Colonic mucosa (tissue), 4 donors: ENCODE measurements around the gene ACTL8. TPM values are rescaled to one million over a fixed set of nuclear protein-coding genes. Genes with fewer than 3 reads are reported as not detected.

ENCODE experiments used
- DNase-seq: peaks from one replicate; pipeline ENCODE4 v3.0.0-alpha.2; 2020
- H3K27ac ChIP-seq: fragments of 200-600 bp; one replicate; pipeline ENCODE4 v1.8.0; 2021
- H3K27me3 ChIP-seq: fragments of 200-600 bp; one replicate; pipeline ENCODE4 v1.8.0; 2021
- H3K36me3 ChIP-seq: fragments of 200-600 bp; one replicate; pipeline ENCODE4 v1.8.0; 2021
- H3K4me1 ChIP-seq: fragments of 200-600 bp; one replicate; pipeline ENCODE4 v1.8.0; 2021; ENCODE audit warnings: mild to moderate bottlenecking
- H3K4me3 ChIP-seq: fragments of 200-600 bp; one replicate; pipeline ENCODE4 v1.8.0; 2021
- H3K9ac ChIP-seq, 2 donors: one replicate each; pipeline ENCODE4 v1.7.0; 2013; ENCODE audit warnings: control low read depth in 2 of 2, low read depth in 2 of 2, low read length in 2 of 2
- H3K9me3 ChIP-seq: fragments of 200-600 bp; one replicate; pipeline ENCODE4 v1.8.0; 2021
- CTCF ChIP-seq: fragments of 200-600 bp; IDR thresholded peaks from one replicate; pipeline ENCODE4 v1.8.0; 2022; ENCODE audit warnings: antibody characterized with exemption, mild to moderate bottlenecking
- intact Hi-C: fragments of 100-400 bp; cut with DNase I; formaldehyde crosslinking; loops from one replicate; pipeline ENCODE4 v1.14.1; 2022
- total RNA-seq, 2 donors: library from RNA; stranded (reverse); fragmentation: NEBNext Ultra II Directional in 1 of 2; extraction: Animal tissue kit (Norgen Biotek cat#: 25700) in 1 of 2; gene quantifications; one replicate each; pipeline ENCODE4 v1.2.1, GENCODE V29; 2021
- donor health status: healthy.
- donor health status: DM: no; HTN: no; CAD: no.
- donor health status: DM: no; HTN: no; CAD: no.

ACTL8 gene
- total RNA-seq, 2 donors from 2014 or later = 0.13 to 2.8 TPM

DNA sequence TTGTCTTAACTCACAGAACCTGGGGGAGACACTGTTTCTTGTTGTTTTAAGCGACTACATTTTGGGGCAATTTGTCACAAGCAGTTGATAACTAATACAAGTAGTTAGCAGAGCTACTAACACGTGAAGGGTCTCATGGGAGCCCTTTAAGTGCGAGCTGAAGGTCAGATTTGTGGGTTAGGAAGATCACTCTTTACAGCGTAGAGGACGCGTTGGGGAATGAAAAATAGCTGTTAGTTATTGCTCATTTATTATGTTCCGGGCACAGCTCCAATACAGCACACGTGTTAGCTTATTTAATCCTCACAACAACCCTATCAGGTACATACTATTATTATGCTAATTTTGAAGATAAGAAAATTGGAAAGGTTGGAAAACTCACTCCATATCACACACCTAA is 95.9 kb downstream of the ACTL8 start:
- intact Hi-C loops = no loop called here
- no peaks in the 10 kb centered on the region for H3K27me3 ChIP-seq
- no peak overlapping the region for H3K9ac ChIP-seq
- H3K4me3 ChIP-seq = no peak overlapping the region
- H3K4me1 ChIP-seq = no peaks in the 10 kb centered on the region
- no peaks in the 10 kb centered on the region for H3K9me3 ChIP-seq
- no peak overlapping the region for H3K27ac ChIP-seq
- DNase-seq = no peak
- H3K36me3 ChIP-seq = no peaks in the 10 kb centered on the region
- TF ChIP-seq CTCF = no peak

DNA sequence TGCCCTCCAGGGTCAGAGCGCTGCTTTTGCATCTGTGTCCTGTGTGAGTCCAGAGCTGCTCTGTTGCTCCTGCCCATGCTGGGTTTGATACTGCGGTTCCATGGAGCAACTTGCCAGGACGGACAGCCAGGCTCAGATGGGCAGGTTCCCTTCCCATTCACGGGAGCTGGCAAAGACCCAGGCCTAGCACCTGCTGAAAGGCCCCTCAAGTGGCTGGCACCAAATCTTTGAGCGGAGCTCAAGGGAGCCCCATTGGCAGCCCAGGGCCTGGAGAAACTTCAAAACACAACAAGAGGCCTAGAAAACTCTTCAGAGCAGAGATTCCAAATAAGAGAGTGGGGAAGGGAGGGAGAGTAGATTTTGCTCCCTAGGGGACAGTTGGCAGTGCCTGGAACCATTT is 97.2 kb downstream of the ACTL8 start:
- H3K27ac ChIP-seq = no peak overlapping the region
- no peak for DNase-seq
- intact Hi-C loops = no loop called here
- H3K27me3 ChIP-seq = no peaks in the 10 kb centered on the region
- H3K4me3 ChIP-seq = no peak overlapping the region
- no peaks in the 10 kb centered on the region for H3K9me3 ChIP-seq
- no peaks in the 10 kb centered on the region for H3K4me1 ChIP-seq
- no peak overlapping the region for H3K9ac ChIP-seq
- no peaks in the 10 kb centered on the region for H3K36me3 ChIP-seq
- TF ChIP-seq CTCF = no peak

DNA sequence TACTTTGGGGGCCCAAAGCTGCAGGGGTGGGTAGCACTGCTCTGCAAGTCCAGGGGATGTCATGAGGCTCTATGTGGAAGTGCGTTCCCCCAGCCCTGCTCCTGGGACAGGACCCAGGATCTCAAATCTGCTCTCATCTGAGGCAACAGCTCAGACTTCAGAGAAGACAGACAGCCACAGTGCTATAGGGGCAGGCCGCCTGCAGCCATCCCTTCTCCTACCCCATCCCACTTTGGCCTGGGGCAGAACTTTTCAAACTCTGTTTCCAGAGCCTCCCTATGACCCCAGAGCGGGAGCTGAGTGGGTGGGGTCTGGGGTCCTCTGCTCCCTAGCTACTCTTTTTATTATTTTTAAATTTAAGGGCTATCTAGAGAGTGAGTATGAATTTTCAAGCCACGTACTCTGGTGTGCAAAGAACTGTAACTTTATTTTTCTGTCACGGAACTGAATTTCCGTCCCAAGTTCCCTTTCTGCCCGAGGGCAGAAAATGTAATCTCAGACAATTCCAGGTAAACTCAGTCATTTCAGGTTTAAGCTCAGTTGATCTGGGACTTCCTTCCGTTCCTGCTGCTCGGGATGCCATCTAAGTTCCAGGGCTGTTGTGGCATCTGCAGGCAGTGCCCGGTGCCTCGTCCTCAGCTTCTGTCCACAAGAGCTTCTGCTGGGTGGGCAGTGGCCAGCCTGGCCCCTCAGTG is 98.3 kb downstream of the ACTL8 start:
- no peaks in the 10 kb centered on the region for H3K9me3 ChIP-seq
- intact Hi-C loops = no loop called here
- H3K4me1 ChIP-seq = no peaks in the 10 kb centered on the region
- H3K27me3 ChIP-seq = no peaks in the 10 kb centered on the region
- no peaks in the 10 kb centered on the region for H3K36me3 ChIP-seq
- no peak for DNase-seq
- no peak overlapping the region for H3K4me3 ChIP-seq
- H3K9ac ChIP-seq = no peak overlapping the region
- TF ChIP-seq CTCF = no peak
- H3K27ac ChIP-seq = no peak overlapping the region

- Histone ChIP-seq H3K27ac (no peak overlapping the region), H3K4me1 (no peaks in the 10 kb centered on the region), H3K36me3 (no peaks in the 10 kb centered on the region), H3K27me3 (no peaks in the 10 kb centered on the region), H3K9ac (no peak overlapping the region), H3K4me3 (no peak overlapping the region), H3K9me3 (no peaks in the 10 kb centered on the region)
- intact Hi-C loops = no loop called here
- no peak for TF ChIP-seq CTCF
- no peak for DNase-seq
Measured at GRCh38 chr1:17856496-17857108, 101.5 kb downstream of the ACTL8 start.

DNA sequence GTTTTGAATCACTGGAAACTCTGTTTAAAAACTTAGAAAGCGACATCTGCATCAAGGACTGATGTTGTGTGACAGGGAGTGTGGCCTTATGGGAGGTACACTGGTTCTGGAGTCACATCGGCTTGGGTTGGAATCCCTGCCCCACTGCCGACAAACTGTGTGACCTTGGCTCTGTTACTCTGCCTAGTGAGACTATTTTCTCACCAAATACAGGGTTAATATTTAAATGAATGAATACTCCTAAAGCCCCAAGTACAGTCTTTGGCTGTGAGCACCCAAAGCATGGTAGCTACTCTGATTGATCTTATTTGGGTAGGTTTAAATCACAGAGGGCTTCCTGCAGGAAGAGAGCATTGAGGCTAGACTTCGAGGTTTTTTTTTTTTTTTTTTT is 102.0 kb downstream of the ACTL8 start:
- H3K4me3 ChIP-seq = no peak overlapping the region
- no peak overlapping the region for H3K27ac ChIP-seq
- intact Hi-C loops = no loop called here
- no peak for DNase-seq
- no peaks in the 10 kb centered on the region for H3K36me3 ChIP-seq
- no peak overlapping the region for H3K9ac ChIP-seq
- TF ChIP-seq CTCF = no peak
- no peaks in the 10 kb centered on the region for H3K9me3 ChIP-seq
- H3K27me3 ChIP-seq = no peaks in the 10 kb centered on the region
- H3K4me1 ChIP-seq = no peaks in the 10 kb centered on the region
